Pulmonary artery endothelial cell (primary cell): ENCODE measurements around the gene F13A1. TPM values are rescaled to one million over a fixed set of nuclear protein-coding genes. Genes with fewer than 3 reads are reported as not detected.
A peak's percentile ranks its signal among the peaks of the same experiment; 100 is the strongest.
"Not testable (repeated sequence)": the region's sequence is repeated elsewhere in the genome, so short reads cannot be mapped to it uniquely, and the experiment has no call there.

ENCODE experiments used
- DNase-seq: peaks from one replicate; pipeline ENCODE4 v3.0.0-alpha.2; 2011; ENCODE audit warnings: low read depth, low spot score
- total RNA-seq: library from RNA; depleted of rRNA; stranded (reverse); fragments of >200 nt; gene quantifications from 2 replicates; pipeline ENCODE4 v1.2.3, GENCODE V29; 2014

Gene F13A1
- total RNA-seq, 1 donor from 2014 or later: not detected

DNA sequence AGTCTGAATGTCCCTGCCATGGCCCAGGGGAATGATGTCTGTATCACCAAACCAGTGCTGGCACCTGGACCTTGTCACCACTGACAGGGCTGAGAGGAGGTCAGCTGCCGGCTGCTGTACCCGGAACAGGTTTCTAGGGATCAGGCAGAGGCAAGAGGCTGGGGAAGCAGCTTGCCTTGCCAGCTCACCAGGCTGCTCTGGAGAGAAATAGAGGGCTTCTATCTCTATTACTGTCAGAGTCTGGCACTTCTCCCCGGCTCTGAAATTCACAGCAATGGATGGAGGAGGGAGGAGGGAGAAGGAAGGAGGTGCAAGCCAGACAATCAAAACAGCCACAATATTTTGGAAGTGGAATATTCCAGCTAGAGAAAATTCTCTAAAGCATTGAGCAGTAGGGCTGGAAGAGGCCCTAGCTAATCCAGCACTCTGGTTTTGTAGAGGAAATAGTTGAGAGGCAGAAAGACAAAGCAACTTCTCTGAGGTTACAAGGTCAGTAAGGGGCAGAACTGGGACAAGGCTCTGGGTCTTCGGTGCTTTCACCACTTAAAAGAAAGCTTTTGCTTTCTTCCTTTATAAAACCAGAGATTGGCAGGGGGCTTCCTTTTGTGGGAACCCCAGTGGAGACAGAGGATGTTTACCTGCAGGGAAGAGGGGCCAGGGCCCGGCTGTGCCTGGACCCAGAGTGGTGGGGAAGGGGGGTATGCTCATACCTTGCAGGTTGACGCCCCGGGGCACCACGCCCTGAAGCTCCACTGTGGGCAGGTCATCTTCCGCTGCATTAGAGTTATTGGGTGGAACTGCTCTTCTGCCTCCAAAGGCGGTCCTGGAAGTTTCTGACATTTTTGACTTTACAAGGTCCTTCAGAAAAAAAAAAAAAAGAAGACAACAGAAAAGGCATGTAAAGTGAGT, 2.4 kb downstream of the F13A1 start:
- no peak for DNase-seq

DNA sequence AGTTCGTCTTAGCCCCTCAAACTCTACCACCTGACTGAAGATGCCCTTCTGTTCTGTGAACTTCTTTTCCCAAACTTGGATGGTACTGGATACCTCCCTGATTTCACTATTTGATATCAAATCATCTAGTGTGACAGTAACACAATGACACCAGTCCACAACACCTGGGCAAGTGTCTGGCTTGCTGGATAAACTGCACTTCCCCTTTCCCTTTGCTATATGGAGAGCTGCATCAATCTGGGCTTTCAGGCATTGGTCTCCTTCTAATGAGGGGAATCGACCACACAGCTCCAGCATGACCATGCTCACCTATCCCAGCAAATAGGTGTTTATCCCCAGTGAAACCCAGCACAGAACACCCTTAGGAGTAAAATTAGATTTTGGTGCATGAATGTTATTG, 3.1 kb downstream of the F13A1 start:
- DNase-seq: no peak

DNA sequence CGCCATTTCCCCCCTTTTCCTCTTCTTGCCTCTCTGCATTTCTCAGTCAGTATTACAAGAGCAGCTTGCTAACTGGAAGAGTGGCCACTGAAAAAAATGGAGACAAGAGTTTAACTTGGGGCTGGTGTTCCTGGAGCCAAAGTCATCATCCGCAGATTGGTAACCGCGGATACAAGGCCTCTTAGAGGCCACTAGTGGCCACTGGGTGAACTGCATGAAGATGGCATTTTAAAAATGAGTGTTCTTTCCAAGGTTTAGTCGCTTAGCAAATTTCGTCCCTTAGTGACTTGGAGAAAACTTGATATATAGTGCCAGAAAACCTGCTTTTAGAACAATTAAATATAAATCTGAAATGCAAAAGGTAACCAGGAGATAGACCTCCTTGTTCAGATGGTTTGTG, 4.8 kb downstream of the F13A1 start:
- peak; percentile 7 for DNase-seq

DNA sequence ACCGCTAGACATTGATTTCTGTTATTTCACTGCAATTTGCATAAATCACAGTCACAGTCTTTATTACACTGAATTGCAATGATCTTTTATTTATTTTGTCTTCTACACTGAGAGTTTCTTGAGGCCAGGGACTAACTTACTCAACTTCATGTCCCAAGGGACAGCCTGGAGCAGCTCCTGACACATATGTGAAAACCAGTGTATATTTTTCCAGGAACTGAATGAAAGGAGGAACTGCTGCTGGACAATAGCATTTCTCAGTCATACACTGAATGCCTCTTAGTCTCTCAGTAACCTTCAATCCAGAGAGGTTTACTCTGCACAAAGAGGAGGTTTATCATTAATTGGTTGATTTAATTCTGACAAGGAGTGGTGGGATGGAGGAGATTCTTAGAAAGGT, 5.9 kb downstream of the F13A1 start:
- no peak for DNase-seq

DNA sequence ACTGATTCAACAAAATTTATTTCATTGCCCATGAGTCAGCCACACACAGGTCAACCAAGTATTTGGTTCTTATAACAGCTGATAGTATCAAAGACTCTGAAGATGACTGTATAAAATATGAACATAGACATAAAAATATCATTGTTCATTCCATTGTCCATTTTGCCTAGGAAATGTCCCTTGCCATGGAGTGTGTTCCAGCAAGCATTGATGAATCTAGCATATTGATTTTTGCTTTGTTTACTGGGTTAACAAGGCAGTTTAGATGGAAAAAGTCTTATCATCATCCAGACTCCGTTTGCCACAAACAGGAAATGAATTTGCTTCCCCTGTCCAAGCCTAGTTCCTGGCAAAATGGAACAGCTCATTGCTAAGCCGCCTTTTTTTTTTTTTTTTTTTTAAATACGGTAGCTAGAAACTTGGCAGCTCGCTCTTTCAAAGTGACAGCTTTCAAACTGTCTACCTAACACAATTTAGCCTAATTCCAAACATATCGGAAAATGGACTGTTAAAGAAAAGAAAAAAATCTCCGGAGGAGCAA, 7.5 kb downstream of the F13A1 start:
- peak; percentile 19 for DNase-seq

DNA sequence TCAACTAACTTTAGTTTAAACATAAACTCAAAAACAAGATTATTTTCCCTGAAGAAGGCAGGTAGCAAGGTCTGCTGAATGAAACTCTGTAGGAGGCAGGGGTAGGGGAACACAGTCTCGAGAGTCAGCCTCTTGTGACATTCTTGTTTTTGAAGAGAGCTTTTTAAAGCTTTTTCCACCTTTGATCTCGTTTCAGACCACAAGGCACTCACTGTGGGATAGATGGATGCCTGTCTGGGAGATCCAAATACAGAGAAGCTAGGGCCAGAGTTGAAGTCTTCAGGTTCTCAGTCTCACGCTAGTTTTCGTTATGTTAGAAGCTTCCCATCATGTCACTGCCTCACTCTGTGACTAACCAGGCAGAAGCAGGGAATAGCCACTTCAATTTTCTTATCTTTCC, 14.9 kb downstream of the F13A1 start:
- no peak for DNase-seq

DNA sequence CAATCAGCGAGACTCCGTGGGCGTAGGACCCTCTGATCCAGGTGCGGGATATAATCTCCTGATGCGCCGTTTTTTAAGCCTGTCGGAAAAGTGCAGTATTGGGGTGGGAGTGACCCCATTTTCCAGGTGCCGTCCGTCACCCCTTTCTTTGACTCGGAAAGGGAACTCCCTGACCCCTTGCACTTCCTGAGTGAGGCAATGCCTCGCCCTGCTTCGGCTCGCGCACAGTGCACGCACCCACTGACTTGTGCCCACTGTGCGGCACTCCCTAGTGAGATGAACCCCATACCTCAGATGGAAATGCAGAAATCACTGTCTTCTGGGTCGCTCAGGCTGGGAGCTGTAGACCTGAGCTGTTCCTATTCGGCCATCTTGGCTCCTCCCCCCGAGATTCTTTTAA, 20.1 kb downstream of the F13A1 start:
- DNase-seq: not testable (repeated sequence)

DNA sequence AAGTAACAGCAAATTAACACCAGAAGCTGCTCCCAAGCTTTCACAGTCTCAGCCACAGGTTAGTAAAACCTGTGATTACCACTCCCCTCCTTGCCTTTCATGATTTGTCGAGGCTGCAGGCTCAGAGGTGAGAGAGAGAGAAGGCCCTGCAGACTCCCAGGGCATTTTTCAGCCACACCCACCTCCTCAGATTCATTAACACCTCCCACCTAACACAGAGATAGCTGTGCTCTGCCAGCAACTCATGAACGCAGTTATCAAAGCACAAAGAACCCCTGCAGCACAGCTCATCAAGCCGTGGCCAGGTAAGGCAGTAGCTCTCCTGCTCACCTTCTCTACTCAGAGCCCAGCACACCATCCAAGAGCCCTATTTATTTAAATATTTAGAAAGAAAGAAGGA, 27.1 kb downstream of the F13A1 start:
- DNase-seq: no peak

DNA sequence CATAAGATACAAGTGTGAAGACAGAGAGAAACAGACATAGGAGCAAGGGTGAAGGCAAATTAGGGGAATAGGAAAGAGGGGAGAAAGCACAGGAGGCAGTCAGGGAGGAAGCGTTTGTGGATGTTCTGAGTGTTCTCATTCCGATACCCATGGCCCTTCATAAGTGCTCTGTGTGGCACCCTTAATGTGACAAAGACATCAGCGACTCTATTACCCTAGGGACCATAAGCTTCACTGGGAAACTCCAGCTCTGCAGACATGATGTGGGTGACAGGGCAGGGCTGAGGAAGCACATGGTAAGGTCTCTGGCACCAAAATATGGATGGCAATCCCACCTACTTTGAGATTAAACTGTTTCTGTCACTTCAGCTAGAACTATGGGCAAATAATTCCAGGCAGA, 33.0 kb downstream of the F13A1 start:
- no peak for DNase-seq

DNA sequence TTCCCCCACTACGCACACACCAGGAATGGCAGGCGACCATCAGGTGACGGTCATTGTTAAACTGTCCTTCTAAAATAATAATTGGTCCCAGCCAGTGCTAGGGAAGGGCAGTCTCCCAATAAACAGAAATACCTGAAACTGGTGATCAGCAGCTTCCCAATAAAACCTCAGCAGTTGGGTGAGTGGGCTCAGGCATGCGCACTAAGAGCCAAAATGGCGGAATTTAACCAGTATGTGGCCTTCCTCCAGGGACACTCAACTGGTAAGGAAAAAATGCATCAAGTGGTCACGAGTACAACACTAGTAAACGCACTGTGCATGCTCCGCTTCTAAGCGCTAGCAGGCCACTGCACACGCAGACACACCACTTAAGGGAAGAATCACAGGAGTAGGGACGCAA, 34.8 kb downstream of the F13A1 start:
- DNase-seq: no peak

DNA sequence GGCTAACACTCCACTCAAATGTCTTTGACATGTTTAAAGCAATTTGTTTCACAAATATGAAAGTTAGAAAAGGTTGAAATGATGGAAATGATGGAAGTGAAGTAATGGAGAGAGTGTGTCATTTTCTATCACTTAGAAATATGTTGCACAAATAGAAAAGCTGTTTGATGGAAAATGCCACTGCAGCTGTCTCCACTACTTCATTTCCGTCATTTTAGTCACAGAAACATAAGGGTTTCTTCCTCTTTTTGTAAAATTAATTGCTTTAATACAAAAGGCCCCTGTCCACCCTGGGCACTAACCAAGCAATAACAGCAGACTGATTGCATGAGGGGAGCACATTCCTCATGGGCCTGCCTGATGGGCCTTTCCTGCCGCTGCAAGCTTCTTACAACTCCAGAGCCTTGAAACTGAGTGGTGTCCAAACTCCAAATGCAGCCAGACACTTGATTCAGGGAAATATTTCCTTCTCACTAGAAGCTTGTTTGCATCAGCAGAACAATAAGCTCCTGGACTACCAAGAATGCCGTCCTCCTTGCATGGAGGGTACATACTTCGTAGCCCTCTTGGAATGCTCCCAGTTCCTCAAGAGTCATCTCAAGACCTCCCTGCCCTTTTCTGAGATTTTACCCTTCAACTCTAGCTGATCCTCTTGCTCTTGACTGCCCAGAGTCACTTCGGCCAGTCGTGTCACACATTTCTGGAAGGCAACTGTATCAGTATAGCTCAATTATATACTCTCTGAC, 36.1 kb downstream of the F13A1 start:
- no peak for DNase-seq

DNA sequence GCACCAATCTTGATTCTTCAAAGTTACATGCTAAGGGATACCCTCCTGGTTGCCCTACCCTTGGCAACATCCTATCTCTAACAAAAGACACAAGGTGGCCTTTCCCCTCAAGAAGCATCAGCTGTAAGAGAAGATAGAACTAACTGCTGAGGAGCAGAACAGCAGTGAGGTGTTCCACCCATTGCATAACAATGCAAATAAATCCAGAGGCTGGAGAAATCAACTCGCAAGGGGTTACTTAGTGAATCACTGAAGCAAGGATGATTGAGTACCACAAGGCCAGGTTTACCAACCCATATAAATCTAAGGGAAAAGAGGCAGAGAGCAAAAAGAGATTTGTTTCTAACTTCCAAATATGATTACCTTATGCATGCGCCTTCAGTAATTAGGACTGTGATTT, 36.7 kb downstream of the F13A1 start:
- no peak for DNase-seq

DNA sequence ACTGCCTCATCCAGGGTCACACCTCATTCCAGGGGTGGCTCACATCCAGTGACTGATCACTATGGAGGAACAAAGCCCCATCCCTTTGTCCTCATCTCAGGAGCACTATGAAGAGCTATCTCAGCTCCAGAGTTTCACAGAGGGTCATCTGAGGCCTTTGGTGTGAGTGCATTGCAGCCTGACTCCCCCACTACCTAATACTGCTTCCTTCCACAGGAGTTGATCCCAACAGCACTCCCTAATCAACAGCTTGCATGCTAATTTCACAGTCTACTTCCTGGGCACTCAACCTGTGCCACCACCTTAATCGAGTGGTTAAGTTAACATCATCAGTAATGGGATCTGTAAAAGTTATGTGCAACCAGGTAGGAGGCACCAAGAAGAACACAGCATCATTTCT, 37.7 kb downstream of the F13A1 start:
- no peak for DNase-seq

DNA sequence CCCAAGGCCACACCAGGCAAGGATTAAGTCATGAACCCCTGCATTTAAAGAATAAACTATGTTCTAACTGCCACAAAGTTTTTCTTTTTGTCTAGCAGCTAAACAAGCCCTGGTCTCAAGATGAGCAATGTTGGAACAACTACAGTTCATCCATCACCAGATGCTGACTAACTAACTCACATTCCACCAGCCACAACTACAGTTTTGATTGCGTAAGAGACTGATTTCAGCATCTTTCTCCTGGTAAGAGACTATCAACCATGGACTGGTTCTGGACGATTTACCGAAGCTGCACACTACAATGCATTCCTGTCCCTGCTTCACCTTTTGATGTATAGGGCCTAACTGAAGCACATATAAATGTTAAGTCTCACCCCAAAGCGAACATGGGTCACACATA, 43.0 kb downstream of the F13A1 start:
- no peak for DNase-seq

DNA sequence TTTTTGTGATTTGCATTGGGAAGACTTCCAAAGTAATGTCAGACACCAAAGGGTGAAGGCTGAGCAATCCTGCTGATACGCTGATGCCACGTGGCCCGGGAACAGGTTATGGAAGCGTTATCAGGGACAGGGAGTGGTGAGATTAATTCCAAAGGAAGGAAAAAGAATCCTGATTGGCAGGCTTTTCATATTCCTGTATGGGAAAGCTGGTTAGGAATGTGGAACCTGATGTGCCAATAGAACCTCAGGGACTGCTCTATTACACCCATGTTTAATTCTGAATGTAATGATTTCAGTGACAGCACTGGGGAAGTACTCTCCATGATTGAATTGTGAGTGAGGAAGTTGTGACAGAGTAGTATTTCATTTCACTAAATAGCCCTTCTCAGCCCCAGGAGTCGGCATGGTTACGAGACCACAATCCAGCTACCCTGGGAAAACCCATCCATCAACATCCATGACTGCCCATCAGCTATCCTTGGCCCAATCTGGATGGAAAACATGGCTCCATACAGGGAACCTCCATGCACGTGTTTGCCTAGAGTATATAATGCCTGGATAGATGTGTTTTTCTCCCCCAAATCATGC, 49.4 kb downstream of the F13A1 start:
- DNase-seq: no peak

DNA sequence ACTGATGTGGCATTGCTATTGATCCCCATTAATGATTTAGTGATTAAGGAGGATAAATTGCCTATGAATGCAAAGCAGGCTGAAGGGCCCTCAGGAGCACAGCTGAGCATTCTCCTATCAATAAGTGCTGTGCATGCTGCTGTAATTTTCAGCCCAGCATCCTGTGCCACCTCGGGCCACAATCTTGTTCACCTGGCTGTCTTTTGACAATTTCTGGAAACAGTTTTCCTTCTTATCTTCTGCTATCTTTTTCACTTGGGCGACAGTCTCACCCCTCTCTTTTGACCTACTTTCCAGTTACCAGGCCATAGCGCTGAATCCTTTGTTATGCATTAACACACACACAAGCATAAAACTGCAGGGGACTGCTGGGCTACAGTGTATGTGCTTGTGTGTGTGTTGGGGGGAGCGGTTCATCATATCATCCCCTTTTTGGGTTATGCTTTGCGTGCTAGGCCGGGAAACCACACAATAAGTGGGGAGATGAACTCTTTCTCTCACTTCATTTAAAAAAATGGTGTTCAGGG, 60.2 kb downstream of the F13A1 start:
- DNase-seq: no peak

DNA sequence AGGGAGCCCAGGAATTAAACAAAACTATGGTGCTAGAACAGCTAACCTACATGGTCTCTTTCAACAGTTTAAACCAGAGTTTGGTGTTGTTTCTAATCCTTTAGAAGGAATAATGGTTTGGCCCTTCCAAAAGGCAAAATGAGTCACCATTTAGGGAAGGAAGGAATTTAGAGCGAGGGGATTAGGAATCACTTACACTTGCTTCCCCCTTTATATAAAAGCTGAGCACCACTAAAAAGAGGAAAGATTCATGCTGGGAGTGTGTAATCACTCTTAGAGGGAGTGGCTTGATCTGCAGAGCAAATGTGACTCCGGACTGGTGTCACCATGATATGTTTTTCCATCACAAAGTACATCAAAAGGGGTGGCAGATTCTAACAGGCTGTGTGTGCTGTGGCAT, 63.6 kb downstream of the F13A1 start:
- DNase-seq: no peak

DNA sequence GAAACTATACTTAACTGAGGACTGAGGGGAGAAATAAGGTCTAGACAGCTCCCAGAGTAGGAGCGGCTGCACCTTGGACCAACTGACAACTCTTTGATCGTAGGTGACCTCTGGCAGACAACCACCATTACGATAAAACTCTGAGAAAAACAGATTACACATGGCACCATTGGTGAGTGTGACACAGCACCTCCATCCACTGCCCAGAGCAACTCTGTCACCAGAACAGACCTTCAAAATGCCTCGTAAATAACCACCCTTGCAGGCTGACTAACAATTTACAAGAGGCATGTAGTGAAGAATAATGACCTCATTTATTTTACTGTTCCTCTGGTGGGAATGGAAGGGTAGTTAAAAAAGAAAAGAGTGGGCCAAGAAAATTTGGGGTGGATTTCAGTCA, 64.2 kb downstream of the F13A1 start:
- DNase-seq: no peak

DNA sequence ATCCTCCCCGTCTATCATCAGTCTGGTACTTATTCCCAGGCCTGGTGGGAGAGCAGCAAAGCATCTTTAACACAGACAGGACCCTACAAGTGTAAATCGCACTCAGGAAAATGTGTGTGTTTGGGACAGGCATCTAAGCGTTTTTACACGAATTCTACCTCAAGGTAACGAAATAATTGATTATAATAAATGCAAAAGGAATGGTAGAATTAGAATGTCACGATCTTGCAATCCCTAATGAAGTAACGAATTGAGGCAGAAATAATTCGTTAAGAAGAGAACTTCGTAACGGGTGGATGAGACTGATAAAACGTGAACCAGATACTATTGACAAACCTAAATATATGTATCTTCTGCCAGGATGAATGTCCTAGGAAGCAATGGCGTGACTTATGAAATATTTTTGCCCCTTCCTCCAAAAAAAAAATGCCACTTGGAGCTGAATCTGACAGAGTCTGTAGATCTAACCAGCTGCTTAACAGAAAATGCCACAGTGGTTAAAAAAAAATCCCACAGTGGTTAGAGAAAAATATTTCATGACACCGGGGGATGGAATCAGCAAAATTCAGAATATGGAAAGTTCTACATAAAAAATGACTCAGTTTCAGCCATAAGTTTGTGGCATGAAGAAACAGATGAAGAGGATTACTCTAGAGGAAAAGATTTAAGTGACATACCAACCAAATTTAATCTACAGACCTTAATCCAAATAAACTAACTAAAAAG, 68.7 kb downstream of the F13A1 start:
- no peak for DNase-seq

DNA sequence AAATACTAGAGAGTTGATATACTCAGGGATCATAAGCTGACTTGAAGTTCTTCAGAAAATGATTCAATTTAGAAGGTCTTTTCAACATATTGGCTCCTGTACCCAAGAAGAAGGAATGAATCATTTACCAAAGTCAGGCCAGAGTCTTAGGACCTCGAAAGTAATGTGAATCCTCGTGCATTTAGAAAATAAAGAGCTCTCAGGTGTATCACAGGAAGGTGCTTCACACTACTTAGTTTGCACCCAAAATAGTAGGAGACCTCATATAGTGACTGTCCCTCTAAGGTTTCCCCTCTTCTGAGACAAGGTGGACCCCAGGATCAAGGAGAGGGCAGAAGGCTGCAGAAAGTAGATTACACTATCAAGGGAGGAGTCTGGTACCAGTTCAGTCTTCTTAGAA, 71.8 kb downstream of the F13A1 start:
- no peak for DNase-seq

DNA sequence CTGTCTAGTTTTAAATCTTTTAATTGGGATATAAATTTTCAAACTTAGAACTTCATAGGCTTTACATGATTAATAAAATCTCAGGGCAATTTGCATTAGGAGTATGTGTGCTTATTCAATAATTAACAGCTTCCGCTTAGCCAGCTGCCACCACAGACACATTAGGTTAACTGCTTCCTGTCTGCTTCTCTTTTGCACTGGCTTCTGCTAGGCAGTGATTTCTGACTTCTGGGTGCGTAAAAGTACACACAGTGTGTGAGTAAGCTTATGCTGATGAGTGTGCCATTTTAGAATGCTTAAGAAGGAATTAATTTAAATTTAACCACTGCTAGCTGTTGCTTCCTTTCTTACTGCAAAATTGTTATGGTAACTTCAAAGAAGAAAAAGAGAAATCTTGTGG, 73.9 kb downstream of the F13A1 start:
- no peak for DNase-seq
